GM15510 (cell line): ENCODE measurements around the gene GCK.

Experiments
- POLR2A ChIP-seq: IDR thresholded peaks from 3 replicates; pipeline ENCODE4 v1.6.1; 2011; ENCODE audit warnings: borderline replicate concordance; ENCODE audit not compliant: insufficient read length; ENCODE audit errors: extremely low read depth

The GCK gene

GRCh38 chr7:44116087-44116788 is 73.0 kb downstream of the GCK start:
- no peak for TF ChIP-seq POLR2A

- TF ChIP-seq POLR2A, result no peak
These were observed 74.5 kb downstream of the GCK start for GRCh38 chr7:44114586-44115310.

DNA sequence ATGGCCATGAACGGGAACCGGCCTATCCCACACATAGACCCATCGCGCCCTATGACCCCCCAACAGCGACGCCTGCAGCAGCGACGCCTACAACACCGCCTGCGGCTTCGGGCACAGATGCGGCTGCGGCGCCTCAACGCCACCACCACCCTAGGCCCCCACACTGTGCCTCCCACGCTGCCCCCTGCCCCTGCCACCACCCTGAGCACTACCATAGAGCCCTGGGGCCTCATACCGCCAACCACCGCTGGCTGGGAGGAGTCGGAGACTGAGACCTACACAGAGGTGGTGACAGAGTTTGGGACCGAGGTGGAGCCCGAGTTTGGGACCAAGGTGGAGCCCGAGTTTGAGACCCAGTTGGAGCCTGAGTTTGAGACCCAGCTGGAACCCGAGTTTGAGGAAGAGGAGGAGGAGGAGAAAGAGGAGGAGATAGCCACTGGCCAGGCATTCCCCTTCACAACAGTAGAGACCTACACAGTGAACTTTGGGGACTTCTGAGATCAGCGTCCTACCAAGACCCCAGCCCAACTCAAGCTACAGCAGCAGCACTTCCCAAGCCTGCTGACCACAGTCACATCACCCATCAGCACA is 75.4 kb downstream of the GCK start:
- no peak for TF ChIP-seq POLR2A

- no peak for TF ChIP-seq POLR2A
These were observed 76.1 kb downstream of the GCK start for GRCh38 chr7:44112997-44113763.

- no peak for TF ChIP-seq POLR2A
These were observed 76.8 kb downstream of the GCK start for GRCh38 chr7:44112231-44112996.

- no peak for TF ChIP-seq POLR2A
These were observed 77.5 kb downstream of the GCK start for GRCh38 chr7:44111761-44112160.

GRCh38 chr7:44110719-44111635 is 78.3 kb downstream of the GCK start:
- no peak for TF ChIP-seq POLR2A

GRCh38 chr7:44109991-44110390 is 79.2 kb downstream of the GCK start:
- TF ChIP-seq POLR2A, result no peak

GRCh38 chr7:44108768-44109750 is 80.2 kb downstream of the GCK start:
- no peak for TF ChIP-seq POLR2A

- TF ChIP-seq POLR2A, result no peak
These were observed 81.1 kb downstream of the GCK start for GRCh38 chr7:44107961-44108767.
